ENCODE results near the gene FNDC1. TPM values are rescaled to one million over a fixed set of nuclear protein-coding genes. Genes with fewer than 3 reads are reported as not detected.

FNDC1 gene
- total and polyA plus RNA-seq, 9 donors, result 0.08 to 7.3 (median 1.1) TPM

GRCh38 chr6:159217595-159218275 is 48.5 kb downstream of the FNDC1 start:
- intact Hi-C loops (cut with DNase I), result no loop called here
- H3K27me3 ChIP-seq, result no peaks in the 10 kb centered on the region
- H3K27ac ChIP-seq, result no peak overlapping the region
- no peaks in the 10 kb centered on the region for H3K36me3 ChIP-seq
- no peak overlapping the region for H3K4me3 ChIP-seq
- no peak for DNase-seq
- TF ChIP-seq EP300 (IDR thresholded peaks at IDR 0.05) (no peak), POLR2A (IDR thresholded peaks at IDR 0.05) (no peak)
- TF ChIP-seq, protein P1, sequence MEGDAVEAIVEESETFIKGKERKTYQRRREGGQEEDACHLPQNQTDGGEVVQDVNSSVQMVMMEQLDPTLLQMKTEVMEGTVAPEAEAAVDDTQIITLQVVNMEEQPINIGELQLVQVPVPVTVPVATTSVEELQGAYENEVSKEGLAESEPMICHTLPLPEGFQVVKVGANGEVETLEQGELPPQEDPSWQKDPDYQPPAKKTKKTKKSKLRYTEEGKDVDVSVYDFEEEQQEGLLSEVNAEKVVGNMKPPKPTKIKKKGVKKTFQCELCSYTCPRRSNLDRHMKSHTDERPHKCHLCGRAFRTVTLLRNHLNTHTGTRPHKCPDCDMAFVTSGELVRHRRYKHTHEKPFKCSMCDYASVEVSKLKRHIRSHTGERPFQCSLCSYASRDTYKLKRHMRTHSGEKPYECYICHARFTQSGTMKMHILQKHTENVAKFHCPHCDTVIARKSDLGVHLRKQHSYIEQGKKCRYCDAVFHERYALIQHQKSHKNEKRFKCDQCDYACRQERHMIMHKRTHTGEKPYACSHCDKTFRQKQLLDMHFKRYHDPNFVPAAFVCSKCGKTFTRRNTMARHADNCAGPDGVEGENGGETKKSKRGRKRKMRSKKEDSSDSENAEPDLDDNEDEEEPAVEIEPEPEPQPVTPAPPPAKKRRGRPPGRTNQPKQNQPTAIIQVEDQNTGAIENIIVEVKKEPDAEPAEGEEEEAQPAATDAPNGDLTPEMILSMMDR (IDR thresholded peaks at IDR 0.05), result no peak
- WGBS, 3 donors, result 61 to 72% (median 70%) methylated on average over 17 of the region's 17 CpGs
- no peaks in the 10 kb centered on the region for H3K9me3 ChIP-seq
- H3K4me1 ChIP-seq (ENCODE audit: insufficient read depth), result peaks cover 1% of the 10 kb centered on the region

DNA sequence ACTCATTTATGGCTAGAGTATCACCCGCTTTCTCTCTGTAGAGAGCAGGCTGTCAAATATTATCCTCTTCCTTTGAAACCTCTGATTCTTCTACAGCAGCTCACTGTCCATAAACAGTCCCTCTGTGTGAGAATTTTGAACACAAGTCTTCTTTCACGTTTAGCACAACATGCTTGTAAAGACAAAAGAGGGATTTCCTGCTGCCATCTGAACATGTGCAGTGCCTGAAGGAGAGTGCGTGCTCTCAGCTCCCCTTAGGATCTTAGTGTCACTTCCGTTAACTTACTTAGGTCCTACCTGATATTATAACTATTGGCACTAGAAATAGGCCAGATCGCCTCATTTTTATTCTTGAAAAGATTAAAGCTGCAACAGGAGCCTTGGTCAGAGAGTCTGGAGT is 50.9 kb downstream of the FNDC1 start:
- H3K4me1 ChIP-seq (ENCODE audit: insufficient read depth), result peaks cover 1% of the 10 kb centered on the region
- no peaks in the 10 kb centered on the region for H3K36me3 ChIP-seq
- intact Hi-C loops (cut with DNase I), result no loop called here
- no peak for DNase-seq
- TF ChIP-seq, protein P1 (IDR thresholded peaks at IDR 0.05), result no peak
- no peak for TF ChIP-seq EP300 (IDR thresholded peaks at IDR 0.05)
- no peak for TF ChIP-seq POLR2A (IDR thresholded peaks at IDR 0.05)
- 52 to 82% (median 80%) methylated on average over 5 of the region's 5 CpGs for WGBS, 3 donors
- H3K9me3 ChIP-seq, result no peaks in the 10 kb centered on the region
- no peaks in the 10 kb centered on the region for H3K27me3 ChIP-seq
- no peak overlapping the region for H3K4me3 ChIP-seq
- no peak overlapping the region for H3K27ac ChIP-seq

- H3K27ac ChIP-seq, result no peak overlapping the region
- intact Hi-C loops (cut with DNase I), result no loop called here
- no peaks in the 10 kb centered on the region for H3K27me3 ChIP-seq
- H3K4me1 ChIP-seq (ENCODE audit: insufficient read depth), result peaks cover 1% of the 10 kb centered on the region
- WGBS, 3 donors, result 56 to 66% (median 62%) methylated on average over 12 of the region's 12 CpGs
- H3K36me3 ChIP-seq, result no peaks in the 10 kb centered on the region
- H3K9me3 ChIP-seq, result no peaks in the 10 kb centered on the region
- no peak overlapping the region for H3K4me3 ChIP-seq
- no peak for DNase-seq
- TF ChIP-seq, protein P1 (IDR thresholded peaks at IDR 0.05), result no peak
- TF ChIP-seq EP300 (IDR thresholded peaks at IDR 0.05) (no peak), POLR2A (IDR thresholded peaks at IDR 0.05) (no peak)
These were observed 52.4 kb downstream of the FNDC1 start for GRCh38 chr6:159221486-159222170.

DNA sequence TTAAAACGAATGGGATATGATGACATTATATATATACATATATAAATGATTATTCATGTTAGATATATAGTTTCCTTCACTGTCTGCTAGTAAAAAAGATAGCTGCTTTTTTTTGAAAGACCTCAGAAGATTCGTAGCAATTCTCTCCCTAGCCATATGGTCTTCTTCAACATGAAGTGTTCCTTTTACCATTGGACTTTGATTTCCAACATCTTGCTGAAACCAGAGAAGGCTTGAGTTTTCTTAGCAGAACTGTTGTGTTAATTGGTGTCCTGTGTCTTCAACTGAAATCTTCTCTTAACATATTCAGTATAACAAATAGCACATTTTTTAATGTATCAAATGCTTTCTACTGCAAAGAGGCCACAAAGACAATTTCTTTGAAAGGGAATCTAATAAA is 55.3 kb downstream of the FNDC1 start:
- Histone ChIP-seq H3K27me3 (no peaks in the 10 kb centered on the region), H3K4me3 (no peak overlapping the region), H3K4me1 (ENCODE audit: insufficient read depth) (no peaks in the 10 kb centered on the region), H3K36me3 (no peaks in the 10 kb centered on the region), H3K27ac (no peak overlapping the region), H3K9me3 (no peaks in the 10 kb centered on the region)
- TF ChIP-seq POLR2A (IDR thresholded peaks at IDR 0.05), result no peak
- no peak for TF ChIP-seq EP300 (IDR thresholded peaks at IDR 0.05)
- TF ChIP-seq, protein P1 (IDR thresholded peaks at IDR 0.05), result no peak
- no peak for DNase-seq
- WGBS, 3 donors, result 25 to 40% (median 36%) methylated on average over 2 of the region's 2 CpGs
- intact Hi-C loops (cut with DNase I), result no loop called here

Measured in ovary (tissue), 9 donors.